ENCODE measurements around the gene ATXN10.

Gene ATXN10

GRCh38 chr22:45882881-45883810 lies 211.5 kb downstream of the ATXN10 start:
- no peak for DNase-seq

DNA sequence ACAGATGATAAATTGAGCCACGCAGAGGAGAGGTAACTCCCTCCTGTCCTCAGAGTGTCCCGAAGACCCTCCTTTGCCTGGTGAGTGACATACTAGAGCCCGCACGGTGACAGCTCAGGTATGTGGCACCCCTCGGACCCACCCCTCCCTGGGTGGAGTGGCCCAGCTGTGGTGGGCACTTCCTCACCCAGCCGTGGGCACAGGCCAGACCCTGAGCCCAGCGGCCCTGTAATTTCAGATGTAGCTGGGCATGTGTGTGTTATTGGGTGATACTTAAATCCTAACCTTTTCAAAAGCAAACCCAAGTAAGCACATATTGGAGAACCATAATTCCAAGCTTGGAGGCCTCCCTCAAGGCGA lies 212.2 kb downstream of the ATXN10 start:
- no peak for DNase-seq

DNA sequence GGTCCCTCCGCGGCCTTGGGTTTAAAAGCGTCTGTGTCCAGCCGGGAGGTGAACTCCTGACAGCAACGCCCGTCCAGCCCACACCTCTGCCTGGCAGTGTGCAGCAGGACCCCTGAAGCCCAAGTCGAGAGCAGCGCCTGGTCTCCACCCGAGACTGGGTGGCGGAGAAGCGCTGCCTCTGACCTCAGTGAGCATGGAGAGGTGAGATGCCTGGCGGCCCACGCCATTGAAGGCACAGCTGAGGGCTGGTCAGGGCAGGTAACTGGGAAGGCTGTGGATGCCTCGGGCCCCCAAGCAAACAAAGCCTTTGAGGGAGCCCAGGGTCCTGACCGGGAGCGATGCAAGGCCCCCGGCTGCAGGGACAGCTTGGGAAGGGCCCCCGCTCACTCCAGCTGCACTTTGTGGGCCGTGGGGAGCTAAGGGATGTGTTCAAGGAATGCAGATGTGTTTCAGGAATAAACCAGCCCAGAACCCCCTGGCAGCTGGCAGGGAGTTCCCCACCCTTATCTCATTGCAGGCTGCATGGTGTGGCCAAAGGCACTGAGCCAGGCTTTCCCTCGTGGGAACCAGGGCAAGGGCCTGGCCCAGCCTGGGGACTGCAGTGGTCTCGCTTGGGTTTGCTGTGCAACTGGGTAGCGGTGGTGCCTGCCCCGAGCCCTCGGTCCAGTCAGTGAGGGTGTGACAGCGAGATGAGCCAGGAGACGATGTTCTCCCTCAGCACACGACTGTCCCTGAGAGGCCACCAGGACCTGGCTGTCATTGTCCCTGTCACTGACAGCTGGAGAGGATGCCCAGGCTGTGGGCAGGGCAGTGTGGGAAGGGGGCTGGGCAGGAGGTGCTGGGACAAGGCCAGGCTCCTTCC lies 212.8 kb downstream of the ATXN10 start:
- no peak for DNase-seq

DNA sequence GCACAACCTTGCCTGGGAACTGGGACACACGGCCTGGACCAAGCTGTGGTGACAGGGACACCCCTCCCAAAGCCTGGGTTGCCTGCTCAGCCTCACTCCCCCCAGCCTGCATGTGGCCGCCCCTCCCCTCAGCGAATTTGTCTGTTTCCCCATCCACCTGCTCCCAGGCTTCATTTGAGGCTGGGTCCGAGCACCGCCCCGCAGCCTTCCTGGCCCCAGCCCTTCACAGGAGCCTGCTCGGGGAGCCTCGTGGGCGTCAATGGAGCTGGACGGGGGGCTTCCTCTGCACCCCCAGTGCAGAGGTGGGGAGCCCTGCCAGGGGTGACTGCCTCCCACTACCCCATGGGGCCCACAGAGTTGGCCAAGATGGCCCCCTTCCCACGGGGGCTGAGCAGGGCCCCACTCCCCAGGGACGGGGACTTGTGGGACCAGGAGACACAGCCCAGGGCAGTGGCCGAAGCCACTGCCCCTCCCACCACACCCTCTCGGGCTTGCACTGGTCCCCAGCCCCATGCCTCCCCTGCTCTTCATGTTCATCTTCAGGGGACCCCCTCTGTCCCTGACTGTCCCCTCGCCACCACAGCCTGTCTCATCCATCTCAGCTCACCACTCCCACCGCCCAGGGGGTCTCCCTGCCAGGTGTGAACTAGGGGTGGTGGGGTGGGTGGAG lies 213.7 kb downstream of the ATXN10 start:
- no peak for DNase-seq

GRCh38 chr22:45885941-45886395 lies 214.3 kb downstream of the ATXN10 start:
- no peak for DNase-seq

DNA sequence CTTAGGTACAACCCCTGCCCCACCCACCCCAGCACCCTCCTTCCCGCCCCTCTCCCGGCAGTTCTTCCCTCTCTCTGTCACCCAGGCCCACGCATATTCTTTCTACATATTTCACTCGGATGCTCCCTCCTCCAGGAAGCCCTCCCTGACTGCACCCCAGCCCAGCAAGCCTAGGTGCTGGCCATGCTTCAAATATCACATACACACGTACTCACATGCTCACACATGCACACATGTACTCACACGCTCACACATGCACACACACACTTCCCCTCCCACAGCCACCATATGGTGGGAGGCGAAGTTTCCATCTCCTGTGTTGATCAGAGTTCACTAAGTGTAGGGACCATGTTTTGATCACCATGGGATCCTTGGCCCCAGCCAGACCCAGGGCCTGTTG lies 214.9 kb downstream of the ATXN10 start:
- no peak for DNase-seq

- DNase-seq = no peak
Observed at GRCh38 chr22:45887202-45888131, 215.8 kb downstream of the ATXN10 start.

- no peak for DNase-seq
Observed at GRCh38 chr22:45888221-45889092, 216.8 kb downstream of the ATXN10 start.

GRCh38 chr22:45889093-45889538 lies 217.5 kb downstream of the ATXN10 start:
- DNase-seq = no peak

DNA sequence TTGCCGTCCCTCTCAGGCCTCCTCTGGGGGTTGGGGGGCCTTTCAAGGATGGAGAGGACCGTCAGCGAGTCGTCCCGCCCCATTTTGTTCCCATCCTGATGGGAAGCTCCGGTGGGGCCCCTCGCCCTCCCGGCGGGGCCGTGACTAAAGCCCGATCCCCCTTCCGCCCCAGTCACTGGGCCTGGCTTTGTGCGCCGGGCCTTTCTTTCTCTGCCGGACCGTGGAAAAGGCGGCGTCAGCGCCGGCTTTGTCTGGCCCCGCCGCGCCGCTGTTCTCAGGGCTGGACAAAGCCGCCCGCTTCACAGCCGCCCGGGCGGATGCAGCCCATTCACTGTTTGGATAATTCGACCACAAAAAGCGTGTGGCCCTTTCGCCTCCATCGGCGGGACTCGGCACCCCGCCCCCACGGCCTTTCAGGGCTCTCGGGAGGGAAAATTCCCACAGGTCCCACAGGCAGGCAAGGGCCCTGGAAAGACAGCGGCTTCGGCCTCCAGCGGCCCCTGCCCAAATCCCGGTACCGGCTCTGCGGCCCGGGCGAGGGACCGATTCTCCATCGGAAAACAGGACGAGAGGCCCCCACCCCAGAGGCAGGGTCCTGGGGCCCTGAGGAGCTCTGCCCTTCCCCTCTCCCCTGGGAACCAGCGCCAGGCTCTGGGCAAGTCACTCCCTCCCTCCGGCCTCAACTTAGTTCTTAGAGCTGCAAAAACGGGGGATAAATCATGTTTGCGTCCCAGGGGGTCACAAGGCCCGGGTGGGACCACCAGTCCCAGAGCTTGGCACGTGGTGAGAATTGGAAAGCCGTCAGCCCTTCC lies 218.1 kb downstream of the ATXN10 start:
- DNase-seq = no peak

DNA sequence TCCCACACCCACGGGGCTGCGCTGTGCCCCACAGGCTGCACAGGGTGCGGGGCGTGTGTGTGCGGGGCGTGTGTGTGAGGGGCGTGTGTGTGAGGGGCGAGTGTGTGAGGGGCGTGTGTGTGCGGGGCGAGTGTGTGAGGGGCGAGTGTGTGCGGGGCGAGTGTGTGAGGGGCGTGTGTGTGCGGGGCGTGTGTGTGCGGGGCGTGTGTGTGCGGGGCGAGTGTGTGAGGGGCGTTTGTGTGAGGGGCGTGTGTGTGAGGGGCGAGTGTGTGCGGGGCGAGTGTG lies 218.7 kb downstream of the ATXN10 start:
- no peak for DNase-seq

DNA sequence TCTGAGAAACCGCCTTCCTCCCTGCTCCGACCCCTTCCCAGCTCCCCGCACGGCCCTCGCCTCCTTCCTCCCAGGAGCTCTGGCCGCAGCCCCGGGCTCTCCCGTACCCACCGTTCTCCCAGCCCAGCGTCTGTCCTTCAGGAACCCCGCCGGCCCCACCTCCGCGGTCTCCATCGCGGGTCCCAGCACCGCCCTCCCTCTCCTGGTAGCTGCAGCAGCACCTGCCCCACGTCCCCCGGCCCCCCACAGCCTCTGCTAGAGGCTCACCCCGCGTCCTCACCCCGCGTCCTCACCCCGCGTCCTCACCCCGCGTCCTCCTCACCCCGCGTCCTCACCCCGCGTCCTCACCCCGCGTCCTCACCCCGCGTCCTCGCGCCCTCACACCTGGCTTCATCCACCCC lies 219.4 kb downstream of the ATXN10 start:
- DNase-seq = no peak

DNA sequence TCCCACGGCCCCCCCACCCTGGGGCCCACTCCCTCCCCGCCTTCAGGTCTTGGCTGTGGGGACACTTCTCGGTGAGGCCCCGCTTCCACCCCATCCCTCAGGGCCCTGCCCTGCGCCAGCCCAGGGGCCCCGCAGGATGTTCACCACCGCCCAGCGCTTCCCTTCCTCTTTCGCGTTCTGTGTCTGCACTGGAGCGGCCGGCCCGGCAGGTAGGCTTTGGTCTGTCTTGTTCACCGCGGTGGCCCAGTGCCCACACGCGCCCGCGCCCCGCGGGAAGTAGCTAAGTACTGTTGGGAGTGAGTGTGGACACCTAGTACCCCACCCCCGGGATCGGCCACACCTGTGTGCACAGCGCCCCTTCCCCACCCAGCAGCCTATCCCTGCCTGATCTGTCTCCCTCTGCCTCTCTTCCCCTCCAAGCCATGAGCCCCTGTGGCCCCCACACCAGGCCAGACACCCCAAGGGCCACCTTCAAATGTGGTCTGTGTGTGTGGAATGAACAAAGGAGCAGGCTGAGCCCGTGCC lies 219.9 kb downstream of the ATXN10 start:
- DNase-seq = no peak

- no peak for DNase-seq
Observed at GRCh38 chr22:45891996-45892621, 220.5 kb downstream of the ATXN10 start.

- no peak for DNase-seq
Observed at GRCh38 chr22:45892681-45893461, 221.2 kb downstream of the ATXN10 start.

- DNase-seq = no peak
Observed at GRCh38 chr22:45893516-45893915, 221.9 kb downstream of the ATXN10 start.
